ENCODE measurements around the gene PNRC1.

GRCh38 chr6:89069536-89070163 lies 10.9 kb upstream of the PNRC1 start:
- TF ChIP-seq EZH2phosphoT487 (IDR thresholded peaks at IDR 0.05; ENCODE audit: borderline replicate concordance, low read length) (no peak), CTCF (conservative IDR thresholded peaks at IDR 0.05; ENCODE audit: low read depth, low read length) (no peak)

Measured in PC-3 (cell line).